Measurements from ENCODE around the gene TMEM145. TPM values are rescaled to one million over a fixed set of nuclear protein-coding genes. Genes with fewer than 3 reads are reported as not detected.
A peak's percentile ranks its signal among the peaks of the same experiment; 100 is the strongest.

The TMEM145 gene
- total RNA-seq, 1 donor from 2014 or later = 3.9 TPM

DNA sequence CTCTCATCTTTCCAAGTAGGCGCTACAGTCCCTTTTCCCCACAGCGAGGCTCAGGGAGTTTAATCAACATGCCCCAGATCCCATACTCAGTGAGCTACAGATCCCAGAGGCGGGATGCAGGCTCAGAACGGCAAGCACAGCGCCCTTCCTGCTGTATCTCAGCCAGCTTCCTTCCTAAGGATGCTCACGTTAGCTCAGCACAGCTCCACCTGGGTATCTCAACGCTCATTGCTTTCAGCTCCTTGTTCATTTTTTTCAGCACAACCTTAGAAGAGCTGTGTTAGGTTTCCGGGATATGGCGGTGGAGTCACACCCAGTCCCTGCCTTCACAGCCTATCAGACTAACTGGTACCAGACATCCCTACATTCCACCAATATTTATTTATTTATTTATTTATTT is 9.2 kb downstream of the TMEM145 start:
- Mint-ChIP-seq H3K27me3 (ENCODE audit: unreplicated experiment) (peaks cover 17% of the 10 kb centered on the region), H3K36me3 (ENCODE audit: low read depth, unreplicated experiment) (peaks cover 5% of the 10 kb centered on the region), H3K4me3 (ENCODE audit: unreplicated experiment) (no peak overlapping the region), H3K9me3 (ENCODE audit: unreplicated experiment) (no peaks in the 10 kb centered on the region), H3K27ac (ENCODE audit: unreplicated experiment) (no peak overlapping the region), H3K4me1 (ENCODE audit: unreplicated experiment) (peaks cover 17% of the 10 kb centered on the region)
- TF ChIP-seq, protein P1, sequence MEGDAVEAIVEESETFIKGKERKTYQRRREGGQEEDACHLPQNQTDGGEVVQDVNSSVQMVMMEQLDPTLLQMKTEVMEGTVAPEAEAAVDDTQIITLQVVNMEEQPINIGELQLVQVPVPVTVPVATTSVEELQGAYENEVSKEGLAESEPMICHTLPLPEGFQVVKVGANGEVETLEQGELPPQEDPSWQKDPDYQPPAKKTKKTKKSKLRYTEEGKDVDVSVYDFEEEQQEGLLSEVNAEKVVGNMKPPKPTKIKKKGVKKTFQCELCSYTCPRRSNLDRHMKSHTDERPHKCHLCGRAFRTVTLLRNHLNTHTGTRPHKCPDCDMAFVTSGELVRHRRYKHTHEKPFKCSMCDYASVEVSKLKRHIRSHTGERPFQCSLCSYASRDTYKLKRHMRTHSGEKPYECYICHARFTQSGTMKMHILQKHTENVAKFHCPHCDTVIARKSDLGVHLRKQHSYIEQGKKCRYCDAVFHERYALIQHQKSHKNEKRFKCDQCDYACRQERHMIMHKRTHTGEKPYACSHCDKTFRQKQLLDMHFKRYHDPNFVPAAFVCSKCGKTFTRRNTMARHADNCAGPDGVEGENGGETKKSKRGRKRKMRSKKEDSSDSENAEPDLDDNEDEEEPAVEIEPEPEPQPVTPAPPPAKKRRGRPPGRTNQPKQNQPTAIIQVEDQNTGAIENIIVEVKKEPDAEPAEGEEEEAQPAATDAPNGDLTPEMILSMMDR (IDR thresholded peaks at IDR 0.05; ENCODE audit: unreplicated experiment) = no peak
- no peak for DNase-seq (ENCODE audit: low spot score)

DNA sequence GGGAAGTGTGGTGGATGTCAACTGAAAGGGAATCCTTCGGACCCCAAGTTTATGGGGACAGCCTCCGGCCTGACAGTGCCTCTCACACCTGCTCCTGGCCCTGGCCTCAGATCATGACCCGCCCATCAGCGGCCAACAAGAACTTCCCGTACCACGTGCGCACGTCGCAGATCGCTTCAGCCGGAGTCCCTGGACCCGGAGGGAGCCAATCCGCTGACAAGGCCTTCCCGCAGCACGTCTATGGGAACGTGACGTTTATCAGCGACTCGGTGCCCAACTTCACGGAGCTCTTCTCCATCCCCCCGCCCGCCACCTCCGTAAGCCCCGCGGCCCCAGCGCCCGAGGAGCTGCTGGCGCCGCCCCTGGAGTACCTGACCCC is 10.4 kb downstream of the TMEM145 start:
- Mint-ChIP-seq H3K4me3 (ENCODE audit: unreplicated experiment) (no peak overlapping the region), H3K9me3 (ENCODE audit: unreplicated experiment) (no peaks in the 10 kb centered on the region), H3K27me3 (ENCODE audit: unreplicated experiment) (peaks cover 17% of the 10 kb centered on the region), H3K36me3 (ENCODE audit: low read depth, unreplicated experiment) (peaks cover 11% of the 10 kb centered on the region), H3K4me1 (ENCODE audit: unreplicated experiment) (peaks cover 27% of the 10 kb centered on the region), H3K27ac (ENCODE audit: unreplicated experiment) (no peak overlapping the region)
- no peak for DNase-seq (ENCODE audit: low spot score)
- TF ChIP-seq, protein P1 (IDR thresholded peaks at IDR 0.05; ENCODE audit: unreplicated experiment) = no peak

DNA sequence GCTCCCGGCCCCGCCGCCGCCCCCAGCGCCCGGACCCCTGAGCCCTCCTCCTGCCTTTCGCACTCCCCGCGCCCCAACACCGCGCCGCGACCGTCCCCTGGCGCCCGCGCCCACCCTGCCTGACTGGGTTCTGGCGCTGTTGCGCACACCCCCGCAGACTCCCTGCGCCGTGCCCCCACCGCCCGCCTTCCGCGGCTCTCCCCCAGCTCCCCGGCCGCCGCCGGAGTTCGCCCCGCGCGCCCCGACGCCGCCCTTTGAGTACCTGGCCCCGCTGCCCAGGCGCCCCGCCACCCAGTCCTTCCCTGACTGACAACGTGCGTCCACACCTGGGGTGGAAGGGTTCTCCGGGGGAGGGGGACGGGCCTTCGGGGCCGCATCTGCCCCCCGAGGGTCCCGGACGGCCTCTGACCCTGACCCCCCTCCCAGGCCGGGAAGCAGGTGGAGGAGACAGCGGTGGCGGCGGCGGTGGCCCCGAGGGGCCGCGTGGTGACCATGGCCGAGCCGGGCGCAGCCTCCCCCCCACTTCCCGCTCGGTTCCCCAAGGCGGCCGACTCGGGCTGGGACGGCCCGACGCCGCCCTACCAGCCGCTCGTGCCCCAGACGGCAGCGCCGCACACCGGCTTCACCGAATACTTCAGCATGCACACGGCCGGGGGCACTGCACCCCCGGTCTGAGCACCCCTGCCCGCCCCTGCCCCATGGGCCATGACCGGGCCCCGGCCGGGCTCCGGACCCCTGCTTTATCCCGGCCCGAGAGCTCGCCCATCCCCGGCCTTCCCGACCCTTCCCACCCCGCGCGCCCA is 10.9 kb downstream of the TMEM145 start:
- Mint-ChIP-seq H3K4me3 (ENCODE audit: unreplicated experiment) (no peak overlapping the region), H3K4me1 (ENCODE audit: unreplicated experiment) (peaks cover 32% of the 10 kb centered on the region), H3K27me3 (ENCODE audit: unreplicated experiment) (peaks cover 21% of the 10 kb centered on the region)

DNA sequence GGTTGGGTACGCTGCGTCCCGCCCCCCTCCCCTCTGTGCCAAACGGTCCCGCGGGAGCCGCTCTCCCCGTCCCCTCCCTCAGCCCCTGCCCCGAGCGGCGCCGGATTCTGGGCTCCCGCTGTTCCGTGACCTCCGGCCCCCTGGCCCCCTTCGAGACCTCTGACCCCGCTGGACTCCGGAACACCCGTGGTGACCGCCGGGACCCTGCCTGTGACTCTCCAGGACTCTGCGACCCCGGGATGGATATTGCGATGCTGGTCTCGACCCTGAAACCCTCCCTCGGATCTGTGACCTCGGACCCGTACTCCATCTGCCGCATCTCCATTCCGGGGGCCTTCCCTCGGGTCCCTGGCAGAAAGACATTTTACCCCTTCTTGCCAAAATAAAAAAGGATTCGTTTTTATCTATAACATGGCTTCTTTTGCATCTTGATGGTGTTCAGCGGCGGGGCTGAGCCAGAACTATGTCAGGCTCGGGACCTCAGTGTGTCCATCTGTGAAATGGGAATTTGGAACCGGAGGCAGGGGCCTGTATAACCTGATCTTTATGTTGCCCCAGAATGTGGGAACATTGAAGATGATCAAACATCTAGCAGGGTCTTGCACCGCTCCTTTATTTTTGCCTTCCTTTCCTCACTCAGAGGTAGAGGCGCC is 11.7 kb downstream of the TMEM145 start:
- Mint-ChIP-seq H3K4me1 (ENCODE audit: unreplicated experiment) (peaks cover 34% of the 10 kb centered on the region), H3K36me3 (ENCODE audit: low read depth, unreplicated experiment) (peaks cover 11% of the 10 kb centered on the region), H3K9me3 (ENCODE audit: unreplicated experiment) (no peaks in the 10 kb centered on the region), H3K27me3 (ENCODE audit: unreplicated experiment) (peaks cover 23% of the 10 kb centered on the region), H3K27ac (ENCODE audit: unreplicated experiment) (no peak overlapping the region), H3K4me3 (ENCODE audit: unreplicated experiment) (peak overlapping the region; percentile 90)
- TF ChIP-seq, protein P1 (IDR thresholded peaks at IDR 0.05; ENCODE audit: unreplicated experiment) = peak; percentile 54
- DNase-seq (ENCODE audit: low spot score) = no peak

More for the DNA sequence above, 10.9 kb downstream of the TMEM145 start:
- Mint-ChIP-seq H3K9me3 (ENCODE audit: unreplicated experiment) (no peaks in the 10 kb centered on the region), H3K27ac (ENCODE audit: unreplicated experiment) (no peak overlapping the region), H3K36me3 (ENCODE audit: low read depth, unreplicated experiment) (peaks cover 11% of the 10 kb centered on the region)
- no peak for DNase-seq (ENCODE audit: low spot score)
- TF ChIP-seq, protein P1 (IDR thresholded peaks at IDR 0.05; ENCODE audit: unreplicated experiment) = no peak

Data from endothelial cell (in vitro differentiated cells).